LNCAP (cell line): ENCODE measurements around the gene MRPL11.

Experiments
- TF ChIP-seq, protein P1 (sequence below): fragments of 450-650 bp; IDR thresholded peaks from 2 replicates; pipeline ENCODE4 v1.5.1; 2017; ENCODE audit warnings: mild to moderate bottlenecking

Gene MRPL11

GRCh38 chr11:66426314-66426713 is 12.3 kb downstream of the MRPL11 start:
- TF ChIP-seq, protein P1, sequence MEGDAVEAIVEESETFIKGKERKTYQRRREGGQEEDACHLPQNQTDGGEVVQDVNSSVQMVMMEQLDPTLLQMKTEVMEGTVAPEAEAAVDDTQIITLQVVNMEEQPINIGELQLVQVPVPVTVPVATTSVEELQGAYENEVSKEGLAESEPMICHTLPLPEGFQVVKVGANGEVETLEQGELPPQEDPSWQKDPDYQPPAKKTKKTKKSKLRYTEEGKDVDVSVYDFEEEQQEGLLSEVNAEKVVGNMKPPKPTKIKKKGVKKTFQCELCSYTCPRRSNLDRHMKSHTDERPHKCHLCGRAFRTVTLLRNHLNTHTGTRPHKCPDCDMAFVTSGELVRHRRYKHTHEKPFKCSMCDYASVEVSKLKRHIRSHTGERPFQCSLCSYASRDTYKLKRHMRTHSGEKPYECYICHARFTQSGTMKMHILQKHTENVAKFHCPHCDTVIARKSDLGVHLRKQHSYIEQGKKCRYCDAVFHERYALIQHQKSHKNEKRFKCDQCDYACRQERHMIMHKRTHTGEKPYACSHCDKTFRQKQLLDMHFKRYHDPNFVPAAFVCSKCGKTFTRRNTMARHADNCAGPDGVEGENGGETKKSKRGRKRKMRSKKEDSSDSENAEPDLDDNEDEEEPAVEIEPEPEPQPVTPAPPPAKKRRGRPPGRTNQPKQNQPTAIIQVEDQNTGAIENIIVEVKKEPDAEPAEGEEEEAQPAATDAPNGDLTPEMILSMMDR = no peak

GRCh38 chr11:66421492-66422205 is 17.0 kb downstream of the MRPL11 start:
- TF ChIP-seq, protein P1 = no peak

DNA sequence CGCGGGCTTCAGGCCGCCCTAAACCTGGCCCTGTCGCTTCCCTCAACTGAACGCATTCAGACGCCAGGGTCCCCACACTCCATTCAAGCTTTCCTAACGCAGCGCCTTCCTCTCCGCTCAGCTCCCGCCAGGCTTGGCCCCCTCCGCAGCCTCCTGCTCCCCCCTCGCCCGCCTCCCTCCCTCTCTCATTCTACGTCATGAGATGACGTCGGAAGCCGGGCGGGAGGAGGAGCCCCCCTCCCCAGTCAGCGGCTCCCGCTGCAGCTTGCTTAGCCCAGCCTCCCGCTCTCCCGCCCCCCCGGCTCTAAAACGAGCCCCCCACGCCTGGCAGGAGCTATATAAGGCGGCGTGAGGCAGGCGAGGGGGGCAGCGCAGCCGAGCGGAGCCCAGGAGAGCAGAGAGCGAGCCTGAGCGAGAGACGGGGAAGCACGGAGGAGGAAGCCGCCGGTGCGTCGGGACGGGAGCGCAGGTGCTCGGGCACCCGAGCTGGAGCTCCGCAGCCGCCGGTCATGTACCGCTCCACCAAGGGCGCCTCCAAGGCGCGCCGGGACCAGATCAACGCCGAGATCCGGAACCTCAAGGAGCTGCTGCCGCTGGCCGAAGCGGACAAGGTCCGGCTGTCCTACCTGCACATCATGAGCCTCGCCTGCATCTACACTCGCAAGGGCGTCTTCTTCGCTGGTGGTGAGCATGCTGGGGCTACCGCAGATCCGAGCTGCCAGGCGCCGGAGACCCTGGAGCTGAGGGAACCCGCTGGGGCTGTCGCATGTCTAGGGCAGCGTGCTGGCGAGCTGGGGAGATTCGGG is 17.8 kb downstream of the MRPL11 start, which contains the start of gene NPAS4:
TSS of gene NPAS4 (plus strand) at position 365 of the 806 bp plus-strand sequence. CDS start at position 510, 145 bp downstream.
- TF ChIP-seq, protein P1 = no peak

- TF ChIP-seq, protein P1 = no peak
Observed at GRCh38 chr11:66419825-66420224, 18.8 kb downstream of the MRPL11 start.

DNA sequence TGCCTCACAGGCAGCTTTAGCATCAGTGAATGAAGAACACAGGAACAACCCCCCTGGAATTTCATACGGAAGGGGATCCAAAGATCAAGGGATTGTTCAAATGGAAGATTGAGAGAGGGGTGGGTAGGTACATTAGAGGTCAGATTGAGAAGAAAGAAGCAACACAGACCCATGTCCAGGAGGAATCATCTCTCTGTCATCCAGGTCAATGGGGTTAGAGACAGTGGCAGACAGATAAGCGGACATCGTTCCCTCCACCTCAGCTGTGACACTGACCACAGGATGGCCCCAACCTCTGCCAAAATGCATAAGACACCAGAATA is 19.7 kb downstream of the MRPL11 start:
- TF ChIP-seq, protein P1 = no peak

DNA sequence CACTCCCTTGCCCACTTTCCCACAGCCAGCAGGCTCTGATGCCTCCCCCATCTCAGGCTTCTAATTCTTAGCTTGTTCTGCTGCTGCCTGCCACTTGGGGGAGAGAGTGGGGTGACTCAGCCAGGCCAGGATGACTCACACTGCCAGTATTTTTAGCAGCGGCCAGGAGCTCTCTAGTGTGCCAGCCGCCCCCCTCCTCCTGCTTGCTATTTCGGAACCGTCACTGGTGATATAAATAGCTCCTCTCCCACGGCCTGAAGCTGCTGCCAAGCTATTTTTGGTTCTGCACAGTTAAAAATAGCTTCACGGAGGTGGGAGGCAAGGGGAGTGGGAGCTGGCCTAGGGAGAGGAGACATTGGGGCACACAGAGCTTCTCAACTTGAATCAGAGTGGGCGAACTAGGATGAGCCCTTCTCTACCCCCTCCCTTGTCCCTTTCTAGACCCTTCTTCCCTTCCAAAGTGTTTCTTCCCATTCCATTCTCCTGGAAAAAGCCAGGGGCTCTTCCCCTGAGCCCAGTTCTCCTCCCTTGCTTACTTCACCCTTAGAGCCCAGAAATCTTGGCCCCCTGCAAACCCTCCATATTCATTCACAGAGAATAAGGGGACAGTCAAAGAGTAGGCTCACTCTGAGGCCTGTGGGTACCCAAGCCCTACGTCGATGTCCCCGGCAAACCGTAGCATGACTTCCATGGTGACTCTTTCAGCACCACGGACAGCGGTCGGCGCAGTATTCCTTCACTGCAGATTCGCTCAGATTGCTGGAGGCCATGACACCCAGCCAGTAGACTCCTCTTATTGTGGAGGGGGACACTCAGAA is 20.3 kb downstream of the MRPL11 start:
- TF ChIP-seq, protein P1 = no peak

- TF ChIP-seq, protein P1 = no peak
Observed at GRCh38 chr11:66417000-66417399, 21.6 kb downstream of the MRPL11 start.
